Measurements from ENCODE around the gene NRP1.

GRCh38 chr10:33204031-33204430 is 130.4 kb downstream of the NRP1 start:
- no peak for TF ChIP-seq CTCF (IDR thresholded peaks at IDR 0.05)
- no peak for TF ChIP-seq POLR2A (IDR thresholded peaks at IDR 0.05)
